ENCODE measurements around the gene GPR35. TPM values are rescaled to one million over a fixed set of nuclear protein-coding genes. Genes with fewer than 3 reads are reported as not detected.
"Not testable (repeated sequence)": the region's sequence is repeated elsewhere in the genome, so short reads cannot be mapped to it uniquely, and the experiment has no call there.

GPR35 gene
- total RNA-seq, 1 donor from 2014 or later = 0.53 TPM

GRCh38 chr2:240601831-240602160, 23.5 kb upstream of the GPR35 start:
- peak; percentile 38 for DNase-seq (ENCODE audit: low spot score)

GRCh38 chr2:240602266-240603050, 22.8 kb upstream of the GPR35 start:
- DNase-seq (ENCODE audit: low spot score) (peak; percentile 41), ATAC-seq (no peak)

More at GRCh38 chr2:240601831-240602160, 23.5 kb upstream of the GPR35 start:
- ATAC-seq = no peak

- DNase-seq (ENCODE audit: low spot score) = peak; percentile 41
- ATAC-seq = no peak
Observed at GRCh38 chr2:240603081-240603835, 22.0 kb upstream of the GPR35 start.

GRCh38 chr2:240603846-240604245, 21.4 kb upstream of the GPR35 start:
- DNase-seq (ENCODE audit: low spot score) = peak; percentile 46

GRCh38 chr2:240604291-240604938, 20.9 kb upstream of the GPR35 start:
- DNase-seq (ENCODE audit: low spot score) (peak; percentile 91), ATAC-seq (peak; percentile 95)

More at GRCh38 chr2:240603846-240604245, 21.4 kb upstream of the GPR35 start:
- peak; percentile 3 for ATAC-seq

- no peak for ATAC-seq
- DNase-seq (ENCODE audit: low spot score) = no peak
Observed at GRCh38 chr2:240604939-240605716, 20.2 kb upstream of the GPR35 start.

GRCh38 chr2:240605867-240606743, 19.2 kb upstream of the GPR35 start:
- no peak for ATAC-seq
- DNase-seq (ENCODE audit: low spot score) = no peak

- ATAC-seq (no peak), DNase-seq (ENCODE audit: low spot score) (no peak)
Observed at GRCh38 chr2:240611601-240612210, 13.6 kb upstream of the GPR35 start.

GRCh38 chr2:240613781-240614180, 11.5 kb upstream of the GPR35 start:
- ATAC-seq (no peak), DNase-seq (ENCODE audit: low spot score) (no peak)

GRCh38 chr2:240614391-240614790, 10.9 kb upstream of the GPR35 start:
- DNase-seq (ENCODE audit: low spot score) (no peak), ATAC-seq (no peak)

GRCh38 chr2:240615396-240615795, 9.9 kb upstream of the GPR35 start:
- no peak for ATAC-seq
- DNase-seq (ENCODE audit: low spot score) = no peak

- DNase-seq (ENCODE audit: low spot score) = peak; percentile 33
- no peak for ATAC-seq
Observed at GRCh38 chr2:240615820-240616547, 9.3 kb upstream of the GPR35 start.

- DNase-seq (ENCODE audit: low spot score) = peak; percentile 14
- ATAC-seq = not testable (repeated sequence)
Observed at GRCh38 chr2:240616860-240617666, 8.2 kb upstream of the GPR35 start.

- ATAC-seq (no peak), DNase-seq (ENCODE audit: low spot score) (peak; percentile 12)
Observed at GRCh38 chr2:240618776-240619175, 6.5 kb upstream of the GPR35 start.

- no peak for ATAC-seq
- peak; percentile 41 for DNase-seq (ENCODE audit: low spot score)
Observed at GRCh38 chr2:240619506-240620148, 5.7 kb upstream of the GPR35 start.

- ATAC-seq (no peak), DNase-seq (ENCODE audit: low spot score) (peak; percentile 41)
Observed at GRCh38 chr2:240620149-240620731, 5.0 kb upstream of the GPR35 start.

GRCh38 chr2:240620859-240621258, 4.4 kb upstream of the GPR35 start:
- DNase-seq (ENCODE audit: low spot score) = peak; percentile 36

More at GRCh38 chr2:240620859-240621258, 4.4 kb upstream of the GPR35 start:
- no peak for ATAC-seq

Measured in left lobe of liver (tissue), 2 donors.